Measurements from ENCODE around the gene LRBA.
"Not testable (repeated sequence)": the region's sequence is repeated elsewhere in the genome, so short reads cannot be mapped to it uniquely, and the experiment has no call there.

LRBA gene

DNA sequence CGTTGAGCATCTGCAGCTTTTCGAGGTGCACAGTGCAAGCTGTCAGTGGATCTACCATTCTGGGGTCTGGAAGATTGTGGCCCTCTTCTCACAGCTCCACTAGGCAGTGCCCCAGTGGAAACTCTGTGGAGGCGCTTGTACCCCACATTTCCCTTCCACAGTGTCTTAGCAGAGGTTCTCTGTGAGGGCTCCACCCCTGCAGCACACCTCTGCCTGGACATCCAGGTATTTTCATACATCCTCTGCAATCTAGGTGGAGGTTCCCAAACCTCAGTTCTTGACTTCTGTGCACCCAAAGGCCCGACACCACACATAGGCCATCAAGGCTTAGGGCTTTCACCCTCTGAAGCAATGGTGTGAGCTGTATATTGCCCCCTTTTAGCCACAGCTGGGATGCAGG is 57.1 kb downstream of the LRBA start:
- not testable (repeated sequence) for H2AK5ac ChIP-seq (ENCODE audit: low read depth, low read length); H3K4me2 ChIP-seq (ENCODE audit: insufficient read depth, low read length, poor library complexity, severe bottlenecking); H3K4me1 ChIP-seq (ENCODE audit: control insufficient read depth in 2 of 2, insufficient read depth in 1 of 2, low read depth in 1 of 2, low read length in 2 of 2); H4K8ac ChIP-seq (ENCODE audit: low read depth, low read length); H3K9ac ChIP-seq (ENCODE audit: low read depth, low read length, poor library complexity); H2BK5ac ChIP-seq (ENCODE audit: low read length); H3K23ac ChIP-seq (ENCODE audit: low read depth, low read length, poor library complexity); H2BK120ac ChIP-seq (ENCODE audit: low read depth, low read length); H3K14ac ChIP-seq (ENCODE audit: low read length); H3K4ac ChIP-seq (ENCODE audit: low read length); H2BK12ac ChIP-seq (ENCODE audit: low read length); DNase-seq (ENCODE audit: low spot score); H3K79me1 ChIP-seq (ENCODE audit: low read depth, low read length); H3K36me3 ChIP-seq (replicated peaks in 1 of 2; ENCODE audit: control insufficient read depth in 2 of 2, insufficient read depth in 2 of 2, low read length in 2 of 2); H2BK15ac ChIP-seq (ENCODE audit: low read length); H3K18ac ChIP-seq (ENCODE audit: low read length); H4K91ac ChIP-seq (ENCODE audit: low read depth, low read length, poor library complexity); H3K4me3 ChIP-seq (ENCODE audit: low read length in 2 of 2); H2AFZ ChIP-seq (ENCODE audit: low read length); H3K27me3 ChIP-seq (ENCODE audit: control insufficient read depth in 3 of 3, insufficient read depth in 3 of 3, low read depth in 1 of 3, low read length in 3 of 3); H3K27ac ChIP-seq (replicated peaks; ENCODE audit: low read length)
- H3K9me3 ChIP-seq (replicated peaks in 1 of 2; ENCODE audit: control insufficient read depth in 2 of 2, insufficient read depth in 1 of 2, low read depth in 1 of 2, low read length in 2 of 2): peaks cover 7 to 20% of the 10 kb centered on the region in 2 donors
- WGBS, 2 donors (ENCODE audit: extremely low coverage in 2 of 2, insufficient read length in 2 of 2, insufficient replicate concordance in 1 of 2): no CpG with 5 or more reads among the region's 4 CpGs

- not testable (repeated sequence) for H3K23ac ChIP-seq (ENCODE audit: low read depth, low read length, poor library complexity); H2BK12ac ChIP-seq (ENCODE audit: low read length); H3K14ac ChIP-seq (ENCODE audit: low read length); H3K27me3 ChIP-seq (ENCODE audit: control insufficient read depth in 3 of 3, insufficient read depth in 3 of 3, low read depth in 1 of 3, low read length in 3 of 3); H4K8ac ChIP-seq (ENCODE audit: low read depth, low read length); H2BK15ac ChIP-seq (ENCODE audit: low read length); H4K91ac ChIP-seq (ENCODE audit: low read depth, low read length, poor library complexity); H2AK5ac ChIP-seq (ENCODE audit: low read depth, low read length); H2BK120ac ChIP-seq (ENCODE audit: low read depth, low read length); H3K79me1 ChIP-seq (ENCODE audit: low read depth, low read length); H2BK5ac ChIP-seq (ENCODE audit: low read length); H3K27ac ChIP-seq (replicated peaks; ENCODE audit: low read length); H3K9ac ChIP-seq (ENCODE audit: low read depth, low read length, poor library complexity); H3K18ac ChIP-seq (ENCODE audit: low read length); H3K4me3 ChIP-seq (ENCODE audit: low read length in 2 of 2); DNase-seq (ENCODE audit: low spot score); H3K4me2 ChIP-seq (ENCODE audit: insufficient read depth, low read length, poor library complexity, severe bottlenecking); H2AFZ ChIP-seq (ENCODE audit: low read length); H3K4me1 ChIP-seq (ENCODE audit: control insufficient read depth in 2 of 2, insufficient read depth in 1 of 2, low read depth in 1 of 2, low read length in 2 of 2); H3K4ac ChIP-seq (ENCODE audit: low read length); H3K36me3 ChIP-seq (replicated peaks in 1 of 2; ENCODE audit: control insufficient read depth in 2 of 2, insufficient read depth in 2 of 2, low read length in 2 of 2)
- H3K9me3 ChIP-seq (replicated peaks in 1 of 2; ENCODE audit: control insufficient read depth in 2 of 2, insufficient read depth in 1 of 2, low read depth in 1 of 2, low read length in 2 of 2): peaks cover 10 to 20% of the 10 kb centered on the region in 2 donors
- no CpG with 5 or more reads among the region's 1 CpG for WGBS, 2 donors (ENCODE audit: extremely low coverage in 2 of 2, insufficient read length in 2 of 2, insufficient replicate concordance in 1 of 2)
These were observed 58.0 kb downstream of the LRBA start for GRCh38 chr4:150957095-150957494.

DNA sequence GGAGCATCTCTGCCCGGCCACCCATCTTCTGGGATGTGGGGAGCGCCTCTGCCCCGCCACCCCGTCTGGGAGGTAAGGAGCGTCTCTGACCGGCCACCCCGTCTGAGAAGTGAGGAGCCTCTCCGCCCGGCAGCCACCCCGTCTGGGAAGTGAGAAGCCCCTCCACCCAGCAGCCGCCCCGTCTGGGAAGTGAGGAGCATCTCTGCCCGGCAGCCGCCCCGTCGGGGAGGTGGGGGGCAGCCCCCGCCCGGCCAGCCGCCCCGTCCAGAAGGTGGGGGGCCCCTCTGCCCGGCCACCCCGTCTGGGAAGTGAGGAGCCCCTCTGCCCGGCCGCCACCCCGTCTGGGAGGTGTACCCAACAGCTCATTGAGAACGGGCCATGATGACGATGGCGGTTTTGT is 61.2 kb downstream of the LRBA start:
- H2BK15ac ChIP-seq (ENCODE audit: low read length); H3K36me3 ChIP-seq (replicated peaks in 1 of 2; ENCODE audit: control insufficient read depth in 2 of 2, insufficient read depth in 2 of 2, low read length in 2 of 2); DNase-seq (ENCODE audit: low spot score); H3K9ac ChIP-seq (ENCODE audit: low read depth, low read length, poor library complexity); H4K91ac ChIP-seq (ENCODE audit: low read depth, low read length, poor library complexity); H3K27me3 ChIP-seq (ENCODE audit: control insufficient read depth in 3 of 3, insufficient read depth in 3 of 3, low read depth in 1 of 3, low read length in 3 of 3); H3K4me1 ChIP-seq (ENCODE audit: control insufficient read depth in 2 of 2, insufficient read depth in 1 of 2, low read depth in 1 of 2, low read length in 2 of 2); H2BK5ac ChIP-seq (ENCODE audit: low read length); H3K4me3 ChIP-seq (ENCODE audit: low read length in 2 of 2); H3K23ac ChIP-seq (ENCODE audit: low read depth, low read length, poor library complexity); H3K14ac ChIP-seq (ENCODE audit: low read length); H2BK12ac ChIP-seq (ENCODE audit: low read length); H2BK120ac ChIP-seq (ENCODE audit: low read depth, low read length); H3K79me1 ChIP-seq (ENCODE audit: low read depth, low read length); H3K4me2 ChIP-seq (ENCODE audit: insufficient read depth, low read length, poor library complexity, severe bottlenecking); H3K18ac ChIP-seq (ENCODE audit: low read length); H3K4ac ChIP-seq (ENCODE audit: low read length); H4K8ac ChIP-seq (ENCODE audit: low read depth, low read length); H3K27ac ChIP-seq (replicated peaks; ENCODE audit: low read length); H2AK5ac ChIP-seq (ENCODE audit: low read depth, low read length); H2AFZ ChIP-seq (ENCODE audit: low read length): not testable (repeated sequence)
- H3K9me3 ChIP-seq (replicated peaks in 1 of 2; ENCODE audit: control insufficient read depth in 2 of 2, insufficient read depth in 1 of 2, low read depth in 1 of 2, low read length in 2 of 2): peaks cover 10 to 19% of the 10 kb centered on the region in 2 donors
- no CpG with 5 or more reads among the region's 28 CpGs for WGBS, 2 donors (ENCODE audit: extremely low coverage in 2 of 2, insufficient read length in 2 of 2, insufficient replicate concordance in 1 of 2)

- H3K4me2 ChIP-seq (ENCODE audit: insufficient read depth, low read length, poor library complexity, severe bottlenecking): no peak overlapping the region
- H3K27ac ChIP-seq (replicated peaks; ENCODE audit: low read length): no peak overlapping the region
- H2AK5ac ChIP-seq (ENCODE audit: low read depth, low read length): no peak overlapping the region
- peaks cover 3 to 5% of the 10 kb centered on the region in 2 donors for H3K9me3 ChIP-seq (replicated peaks in 1 of 2; ENCODE audit: control insufficient read depth in 2 of 2, insufficient read depth in 1 of 2, low read depth in 1 of 2, low read length in 2 of 2)
- no CpG with 5 or more reads among the region's 6 CpGs for WGBS, 2 donors (ENCODE audit: extremely low coverage in 2 of 2, insufficient read length in 2 of 2, insufficient replicate concordance in 1 of 2)
- H3K23ac ChIP-seq (ENCODE audit: low read depth, low read length, poor library complexity): no peak overlapping the region
- no peak overlapping the region for H2BK120ac ChIP-seq (ENCODE audit: low read depth, low read length)
- H2BK5ac ChIP-seq (ENCODE audit: low read length): no peak overlapping the region
- H3K9ac ChIP-seq (ENCODE audit: low read depth, low read length, poor library complexity): no peak overlapping the region
- H3K4me1 ChIP-seq (ENCODE audit: control insufficient read depth in 2 of 2, insufficient read depth in 1 of 2, low read depth in 1 of 2, low read length in 2 of 2): no peaks in the 10 kb centered on the region
- no peaks in the 10 kb centered on the region for H3K36me3 ChIP-seq (replicated peaks in 1 of 2; ENCODE audit: control insufficient read depth in 2 of 2, insufficient read depth in 2 of 2, low read length in 2 of 2)
- H2BK12ac ChIP-seq (ENCODE audit: low read length): no peak overlapping the region
- no peak overlapping the region for H3K4me3 ChIP-seq (ENCODE audit: low read length in 2 of 2)
- no peak overlapping the region for H2AFZ ChIP-seq (ENCODE audit: low read length)
- H3K4ac ChIP-seq (ENCODE audit: low read length): no peak overlapping the region
- DNase-seq (ENCODE audit: low spot score): no peak
- no peak overlapping the region for H4K8ac ChIP-seq (ENCODE audit: low read depth, low read length)
- H3K27me3 ChIP-seq (ENCODE audit: control insufficient read depth in 3 of 3, insufficient read depth in 3 of 3, low read depth in 1 of 3, low read length in 3 of 3): no peaks in the 10 kb centered on the region
- H3K79me1 ChIP-seq (ENCODE audit: low read depth, low read length): peaks cover 2% of the 10 kb centered on the region
- no peak overlapping the region for H3K18ac ChIP-seq (ENCODE audit: low read length)
- no peak overlapping the region for H3K14ac ChIP-seq (ENCODE audit: low read length)
- no peak overlapping the region for H2BK15ac ChIP-seq (ENCODE audit: low read length)
- H4K91ac ChIP-seq (ENCODE audit: low read depth, low read length, poor library complexity): no peak overlapping the region
These were observed 62.8 kb downstream of the LRBA start for GRCh38 chr4:150952167-150952845.
